GM18951 (cell line): Measurements from ENCODE around the gene METTL1.

Experiments used
- POLR2A ChIP-seq: IDR thresholded peaks from 4 replicates; pipeline ENCODE4 v1.6.1; 2011; ENCODE audit warnings: mild to moderate bottlenecking; ENCODE audit not compliant: insufficient read length, insufficient read depth; ENCODE audit errors: extremely low read depth
- in situ Hi-C: fragments of 300-500 bp; cut with MboI; formaldehyde crosslinking; loops from one replicate; pipeline ENCODE4 v1.12.0; 2022; ENCODE audit warnings: low sequenced_read_pairs, mixed read lengths, inconsistent platforms; ENCODE audit not compliant: unreplicated experiment

Gene METTL1

GRCh38 chr12:57771236-57771872, 551 bp downstream of the METTL1 start:
- in situ Hi-C loops: no loop called here
- TF ChIP-seq POLR2A: no peak

DNA sequence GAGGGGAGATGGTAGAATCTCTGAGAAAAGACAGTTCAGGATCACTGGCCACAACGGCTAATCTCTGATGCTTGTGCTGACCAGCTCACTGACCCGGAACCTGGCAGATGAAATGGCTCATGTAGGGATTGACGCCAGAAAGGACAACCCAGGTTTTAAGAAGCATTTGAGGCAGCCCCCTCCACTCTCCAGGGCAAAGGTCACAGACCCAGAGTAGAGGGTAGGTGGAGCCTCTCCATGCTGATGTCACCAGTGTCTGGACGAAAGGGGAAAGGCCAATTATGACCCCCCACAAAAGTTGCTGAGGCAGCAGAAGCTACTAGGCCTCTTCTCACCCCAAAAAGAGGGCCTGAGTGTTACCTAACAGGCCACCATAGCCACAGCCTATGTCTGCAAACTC, 1.2 kb downstream of the METTL1 start:
- no peak for TF ChIP-seq POLR2A
- in situ Hi-C loops: no loop called here

DNA sequence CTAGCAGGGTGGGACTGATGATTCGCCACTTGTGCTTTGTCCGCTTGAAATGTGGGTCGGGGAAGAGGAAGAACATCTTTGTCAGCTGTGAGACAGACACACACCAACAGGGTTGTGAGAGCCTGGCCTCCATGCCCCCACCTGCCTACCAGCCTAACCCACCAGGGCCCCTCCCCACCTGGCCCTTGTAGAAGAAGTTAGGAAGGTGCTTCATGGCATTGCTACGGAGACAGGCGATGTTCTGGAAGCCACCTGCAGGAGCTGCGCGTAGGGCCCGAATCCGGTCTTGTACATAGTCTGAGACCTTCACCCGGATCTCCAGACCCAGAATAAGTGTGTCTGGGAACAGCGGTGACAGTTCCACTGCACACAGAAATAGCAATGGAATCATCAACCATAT, 2.3 kb downstream of the METTL1 start:
- in situ Hi-C loops: no loop called here
- no peak for TF ChIP-seq POLR2A

GRCh38 chr12:57767876-57768275, 4.0 kb downstream of the METTL1 start:
- in situ Hi-C loops: no loop called here

DNA sequence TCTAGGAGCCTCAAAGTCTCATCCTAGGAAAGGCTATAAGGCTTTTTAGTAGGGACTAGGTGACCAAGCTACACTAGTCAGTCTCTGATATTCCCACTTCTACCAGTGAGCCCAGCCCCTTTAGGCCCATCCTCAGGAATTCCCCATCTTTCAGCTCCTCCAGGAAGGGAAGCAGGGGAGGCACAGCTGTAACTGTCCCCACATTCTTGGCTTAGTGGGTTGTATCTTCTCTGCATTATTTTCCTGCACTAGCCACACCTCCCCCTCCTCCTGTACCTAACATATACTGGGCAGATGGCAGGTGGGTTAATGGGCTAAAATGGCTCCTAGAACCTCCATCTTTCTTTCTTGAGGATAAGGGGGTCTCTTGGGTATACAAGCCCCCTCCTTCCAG, 4.6 kb downstream of the METTL1 start:
- in situ Hi-C loops: no loop called here
- TF ChIP-seq POLR2A: no peak

More at GRCh38 chr12:57767876-57768275, 4.0 kb downstream of the METTL1 start:
- no peak for TF ChIP-seq POLR2A

- in situ Hi-C loops: no loop called here
- TF ChIP-seq POLR2A: no peak
Observed at GRCh38 chr12:57766464-57767304, 5.2 kb downstream of the METTL1 start, which contains the start of gene CYP27B1. Gene CYP27B1, minus strand, starts transcription at chr12:57767078. Its CDS starts 37 bp downstream, at chr12:57767041.

- in situ Hi-C loops: no loop called here
- no peak for TF ChIP-seq POLR2A
Observed at GRCh38 chr12:57765698-57766463, 6.0 kb downstream of the METTL1 start.

- in situ Hi-C loops: no loop called here
- no peak for TF ChIP-seq POLR2A
Observed at GRCh38 chr12:57765003-57765697, 6.8 kb downstream of the METTL1 start.

- in situ Hi-C loops: no loop called here
- no peak for TF ChIP-seq POLR2A
Observed at GRCh38 chr12:57764662-57765002, 7.3 kb downstream of the METTL1 start.

DNA sequence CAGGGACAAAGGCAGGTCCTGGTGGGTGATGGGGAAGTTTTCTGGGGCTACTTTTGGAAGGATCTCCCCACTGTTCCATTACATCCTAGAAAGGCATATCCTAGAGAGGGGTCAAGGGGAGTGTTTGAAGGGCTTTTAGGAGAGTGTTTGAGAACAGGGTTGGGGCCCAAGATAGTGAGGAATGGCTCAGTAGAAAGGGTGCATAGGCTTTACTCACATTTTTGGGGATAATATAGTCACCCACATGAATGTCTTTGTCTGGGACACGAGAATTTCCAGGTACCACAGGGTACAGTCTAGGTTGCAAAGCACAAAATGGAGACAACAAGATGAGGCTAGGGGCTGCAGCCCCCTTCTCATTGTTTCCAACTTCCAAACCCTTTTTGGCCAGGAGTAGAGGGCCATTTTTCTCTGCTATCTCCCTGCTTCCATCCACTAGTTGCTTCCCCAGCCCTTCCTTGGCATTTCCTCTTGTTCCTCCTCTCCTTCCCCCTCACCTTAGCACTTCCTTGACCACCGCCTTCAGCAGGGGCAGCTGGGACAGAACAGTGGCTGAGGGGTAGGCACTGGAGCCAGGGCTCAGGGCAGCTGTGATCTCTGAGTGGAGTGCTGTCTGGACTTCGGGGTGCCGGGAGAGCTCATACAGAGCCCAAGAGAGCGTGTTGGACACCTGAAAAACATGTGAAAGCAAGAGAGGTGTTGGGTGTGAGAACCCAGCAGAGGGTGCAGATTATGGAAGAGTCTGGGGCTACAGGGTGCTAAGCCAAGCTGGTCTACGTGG, 7.8 kb downstream of the METTL1 start:
- TF ChIP-seq POLR2A: no peak
- in situ Hi-C loops: no loop called here

GRCh38 chr12:57762463-57762862, 9.4 kb downstream of the METTL1 start:
- no peak for TF ChIP-seq POLR2A
- in situ Hi-C loops: no loop called here

- no peak for TF ChIP-seq POLR2A
- in situ Hi-C loops: no loop called here
Observed at GRCh38 chr12:57761391-57761998, 10.4 kb downstream of the METTL1 start.
